ENCODE measurements around the gene RFX1. TPM values are rescaled to one million over a fixed set of nuclear protein-coding genes. Genes with fewer than 3 reads are reported as not detected.

Gene RFX1
- total and polyA plus RNA-seq, 2 donors from 2014 or later = 5.2 to 17.9 TPM

- no peak overlapping the region for H3K27ac ChIP-seq (ENCODE audit: low read depth in 2 of 2, low read length in 2 of 2)
- no peaks in the 10 kb centered on the region for H3K27me3 ChIP-seq (ENCODE audit: control insufficient read depth, insufficient read depth, low read length)
- H3K4me3 ChIP-seq (ENCODE audit: low read length in 3 of 3) = no peak overlapping the region
- intact Hi-C loops (cut with DNase I) = no loop called here
- TF ChIP-seq, protein P1, sequence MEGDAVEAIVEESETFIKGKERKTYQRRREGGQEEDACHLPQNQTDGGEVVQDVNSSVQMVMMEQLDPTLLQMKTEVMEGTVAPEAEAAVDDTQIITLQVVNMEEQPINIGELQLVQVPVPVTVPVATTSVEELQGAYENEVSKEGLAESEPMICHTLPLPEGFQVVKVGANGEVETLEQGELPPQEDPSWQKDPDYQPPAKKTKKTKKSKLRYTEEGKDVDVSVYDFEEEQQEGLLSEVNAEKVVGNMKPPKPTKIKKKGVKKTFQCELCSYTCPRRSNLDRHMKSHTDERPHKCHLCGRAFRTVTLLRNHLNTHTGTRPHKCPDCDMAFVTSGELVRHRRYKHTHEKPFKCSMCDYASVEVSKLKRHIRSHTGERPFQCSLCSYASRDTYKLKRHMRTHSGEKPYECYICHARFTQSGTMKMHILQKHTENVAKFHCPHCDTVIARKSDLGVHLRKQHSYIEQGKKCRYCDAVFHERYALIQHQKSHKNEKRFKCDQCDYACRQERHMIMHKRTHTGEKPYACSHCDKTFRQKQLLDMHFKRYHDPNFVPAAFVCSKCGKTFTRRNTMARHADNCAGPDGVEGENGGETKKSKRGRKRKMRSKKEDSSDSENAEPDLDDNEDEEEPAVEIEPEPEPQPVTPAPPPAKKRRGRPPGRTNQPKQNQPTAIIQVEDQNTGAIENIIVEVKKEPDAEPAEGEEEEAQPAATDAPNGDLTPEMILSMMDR (IDR thresholded peaks at IDR 0.05; ENCODE audit: borderline replicate concordance, extremely low read depth, insufficient read depth) = no peak
- no peak overlapping the region for H3K9ac ChIP-seq (ENCODE audit: low read length in 3 of 3)
- H3K4me1 ChIP-seq (ENCODE audit: control insufficient read depth in 2 of 3, insufficient read depth in 2 of 3, low read depth in 1 of 3, low read length in 3 of 3) = peaks cover 0 to 9% (median 5%) of the 10 kb centered on the region in 3 donors
- H3K36me3 ChIP-seq (ENCODE audit: control insufficient read depth in 2 of 3, insufficient read depth in 3 of 3, low read length in 3 of 3) = peaks cover 0 to 19% (median 4%) of the 10 kb centered on the region in 3 donors
- H3K9me3 ChIP-seq (ENCODE audit: control insufficient read depth in 2 of 3, insufficient read depth in 1 of 3, low read length in 3 of 3) = no peaks in the 10 kb centered on the region
- DNase-seq = no peak
- no peak for FAIRE-seq
These were observed 14.1 kb downstream of the RFX1 start for GRCh38 chr19:13992025-13992424.

- FAIRE-seq (no peak), DNase-seq (no peak)
- TF ChIP-seq, protein P1 (IDR thresholded peaks at IDR 0.05; ENCODE audit: borderline replicate concordance, extremely low read depth, insufficient read depth) = no peak
- Histone ChIP-seq H3K27me3 (ENCODE audit: control insufficient read depth, insufficient read depth, low read length) (no peaks in the 10 kb centered on the region), H3K36me3 (ENCODE audit: control insufficient read depth in 2 of 3, insufficient read depth in 3 of 3, low read length in 3 of 3) (peaks cover 0 to 19% (median 4%) of the 10 kb centered on the region in 3 donors), H3K9ac (ENCODE audit: low read length in 3 of 3) (no peak overlapping the region), H3K4me3 (ENCODE audit: low read length in 3 of 3) (no peak overlapping the region), H3K9me3 (ENCODE audit: control insufficient read depth in 2 of 3, insufficient read depth in 1 of 3, low read length in 3 of 3) (no peaks in the 10 kb centered on the region), H3K27ac (ENCODE audit: low read depth in 2 of 2, low read length in 2 of 2) (no peak overlapping the region), H3K4me1 (ENCODE audit: control insufficient read depth in 2 of 3, insufficient read depth in 2 of 3, low read depth in 1 of 3, low read length in 3 of 3) (peaks cover 0 to 25% (median 18%) of the 10 kb centered on the region in 3 donors)
- intact Hi-C loops (cut with DNase I) = no loop called here
These were observed 16.0 kb downstream of the RFX1 start for GRCh38 chr19:13990085-13990484.

GRCh38 chr19:13989487-13989886 is 16.6 kb downstream of the RFX1 start:
- H3K4me1 ChIP-seq (ENCODE audit: control insufficient read depth in 2 of 3, insufficient read depth in 2 of 3, low read depth in 1 of 3, low read length in 3 of 3) = peaks cover 0 to 25% (median 18%) of the 10 kb centered on the region in 3 donors
- H3K36me3 ChIP-seq (ENCODE audit: control insufficient read depth in 2 of 3, insufficient read depth in 3 of 3, low read length in 3 of 3) = peaks cover 0 to 19% (median 4%) of the 10 kb centered on the region in 3 donors
- no peak overlapping the region for H3K4me3 ChIP-seq (ENCODE audit: low read length in 3 of 3)
- TF ChIP-seq, protein P1 (IDR thresholded peaks at IDR 0.05; ENCODE audit: borderline replicate concordance, extremely low read depth, insufficient read depth) = no peak
- no peak overlapping the region for H3K27ac ChIP-seq (ENCODE audit: low read depth in 2 of 2, low read length in 2 of 2)
- H3K9me3 ChIP-seq (ENCODE audit: control insufficient read depth in 2 of 3, insufficient read depth in 1 of 3, low read length in 3 of 3) = no peaks in the 10 kb centered on the region
- intact Hi-C loops (cut with DNase I) = no loop called here
- DNase-seq (no peak), FAIRE-seq (no peak)
- no peak overlapping the region for H3K9ac ChIP-seq (ENCODE audit: low read length in 3 of 3)
- no peaks in the 10 kb centered on the region for H3K27me3 ChIP-seq (ENCODE audit: control insufficient read depth, insufficient read depth, low read length)
